LNCAP (cell line): ENCODE results near the gene CAMKK2.

Experiments
- TF ChIP-seq, protein P1 (sequence below): fragments of 450-650 bp; IDR thresholded peaks from 2 replicates; pipeline ENCODE4 v1.5.1; 2017; ENCODE audit warnings: mild to moderate bottlenecking

Gene CAMKK2

DNA sequence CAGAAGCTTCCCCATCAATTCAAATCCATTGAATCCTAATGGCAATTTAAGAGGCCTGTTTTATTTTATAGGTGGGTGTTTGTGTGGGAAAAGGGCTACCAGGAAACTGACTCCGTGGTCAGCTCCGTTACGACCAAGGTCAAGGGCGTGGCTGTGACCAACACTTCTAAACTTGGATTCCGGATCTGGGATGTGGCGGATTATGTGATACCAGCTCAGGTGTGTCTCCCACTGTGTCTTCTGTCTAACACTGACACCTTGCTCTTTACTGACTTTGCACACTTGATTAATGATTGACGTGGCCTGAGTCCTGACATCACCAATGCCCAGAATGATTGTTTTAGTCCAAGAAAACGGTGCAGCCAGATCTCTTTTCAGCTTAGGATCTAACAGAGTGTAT, 79.4 kb downstream of the CAMKK2 start:
- TF ChIP-seq, protein P1, sequence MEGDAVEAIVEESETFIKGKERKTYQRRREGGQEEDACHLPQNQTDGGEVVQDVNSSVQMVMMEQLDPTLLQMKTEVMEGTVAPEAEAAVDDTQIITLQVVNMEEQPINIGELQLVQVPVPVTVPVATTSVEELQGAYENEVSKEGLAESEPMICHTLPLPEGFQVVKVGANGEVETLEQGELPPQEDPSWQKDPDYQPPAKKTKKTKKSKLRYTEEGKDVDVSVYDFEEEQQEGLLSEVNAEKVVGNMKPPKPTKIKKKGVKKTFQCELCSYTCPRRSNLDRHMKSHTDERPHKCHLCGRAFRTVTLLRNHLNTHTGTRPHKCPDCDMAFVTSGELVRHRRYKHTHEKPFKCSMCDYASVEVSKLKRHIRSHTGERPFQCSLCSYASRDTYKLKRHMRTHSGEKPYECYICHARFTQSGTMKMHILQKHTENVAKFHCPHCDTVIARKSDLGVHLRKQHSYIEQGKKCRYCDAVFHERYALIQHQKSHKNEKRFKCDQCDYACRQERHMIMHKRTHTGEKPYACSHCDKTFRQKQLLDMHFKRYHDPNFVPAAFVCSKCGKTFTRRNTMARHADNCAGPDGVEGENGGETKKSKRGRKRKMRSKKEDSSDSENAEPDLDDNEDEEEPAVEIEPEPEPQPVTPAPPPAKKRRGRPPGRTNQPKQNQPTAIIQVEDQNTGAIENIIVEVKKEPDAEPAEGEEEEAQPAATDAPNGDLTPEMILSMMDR, result no peak

DNA sequence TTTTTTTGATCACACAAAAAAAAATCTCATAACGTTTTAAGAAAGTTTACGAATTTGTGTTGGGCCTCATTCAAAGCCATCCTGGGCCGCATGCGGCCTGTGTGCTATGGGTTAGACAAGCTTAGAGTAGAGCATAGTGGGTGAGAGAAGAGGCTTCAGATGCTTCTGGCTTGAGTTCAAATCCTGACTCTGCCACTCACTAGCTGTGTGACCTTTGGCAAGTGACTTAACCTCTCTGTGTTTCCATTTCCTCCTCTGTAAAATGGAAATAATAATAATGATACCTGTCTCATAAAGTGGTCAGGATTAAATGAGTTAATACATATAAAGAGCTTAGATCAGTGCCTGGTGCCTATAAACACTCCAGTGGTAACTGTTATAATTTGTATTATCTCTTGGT, 80.4 kb downstream of the CAMKK2 start:
- TF ChIP-seq, protein P1, result no peak

DNA sequence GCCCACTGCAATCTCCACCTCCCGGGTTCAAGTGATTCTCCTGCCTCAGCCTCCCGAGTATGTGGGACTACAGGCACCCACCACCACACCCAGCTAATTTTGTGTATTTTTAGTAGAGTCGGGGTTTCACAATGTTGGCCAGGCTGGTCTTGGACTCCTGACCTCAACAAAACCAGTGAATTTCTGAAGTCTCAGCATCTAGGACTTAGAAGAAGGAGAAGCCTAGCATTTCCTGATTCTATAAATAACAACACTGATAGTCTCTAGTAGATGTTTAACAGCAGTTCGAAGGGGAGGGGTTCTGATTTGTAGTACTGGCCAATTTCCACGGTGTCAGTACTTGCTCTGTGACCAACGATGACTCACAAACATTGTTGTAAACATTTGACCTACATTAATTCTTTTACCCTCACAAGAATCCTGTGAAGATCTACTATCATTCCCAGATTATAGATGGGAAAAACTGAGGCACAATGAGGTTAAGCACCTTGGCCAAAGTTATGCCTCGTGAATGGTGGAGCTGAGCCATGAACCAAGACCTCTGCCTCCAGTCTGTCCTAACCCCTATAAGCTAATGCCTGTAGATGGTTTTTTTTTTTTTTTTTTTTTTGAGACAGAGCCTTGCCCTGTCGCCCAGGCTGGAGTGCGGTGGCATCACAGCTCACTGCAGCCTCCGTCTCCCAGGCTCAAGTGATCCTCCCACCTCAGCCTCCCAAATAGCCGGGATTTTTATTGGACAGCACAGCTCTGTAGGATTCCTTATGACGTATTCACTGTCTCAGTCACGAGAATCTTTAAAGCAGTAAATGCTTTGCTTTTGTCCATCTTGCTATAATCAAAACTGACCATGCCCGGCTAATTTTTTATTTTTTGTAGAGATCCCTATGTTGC, 81.4 kb downstream of the CAMKK2 start:
- TF ChIP-seq, protein P1, result no peak

DNA sequence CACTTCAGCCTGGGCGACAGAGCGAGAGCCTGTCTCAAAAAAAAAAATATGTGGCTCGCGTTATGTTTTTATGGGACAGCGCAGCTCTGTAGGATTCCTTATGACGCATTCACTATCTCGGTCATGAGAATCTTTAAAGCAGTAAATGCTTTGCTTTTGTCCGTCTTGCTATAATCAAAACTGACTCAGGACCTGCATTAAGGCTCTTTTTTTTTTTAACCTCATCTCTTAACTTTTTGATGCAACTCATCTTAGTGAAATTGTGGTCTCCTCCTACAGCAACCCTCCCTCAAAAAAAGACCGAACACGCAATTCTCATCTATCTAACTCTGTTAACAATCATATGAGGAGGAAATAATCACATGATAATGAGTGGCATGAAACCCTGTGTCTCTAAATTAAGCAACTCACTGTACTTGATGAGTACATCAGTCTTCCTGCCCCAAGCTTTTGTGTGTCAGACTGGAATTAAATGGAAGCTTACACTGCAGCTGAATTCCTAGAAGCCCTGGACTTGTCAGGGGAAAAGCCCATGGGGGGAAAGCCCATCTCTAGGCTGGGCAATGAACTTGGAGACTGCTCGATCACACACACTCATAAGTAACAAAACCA, 82.2 kb downstream of the CAMKK2 start:
- TF ChIP-seq, protein P1, result no peak

DNA sequence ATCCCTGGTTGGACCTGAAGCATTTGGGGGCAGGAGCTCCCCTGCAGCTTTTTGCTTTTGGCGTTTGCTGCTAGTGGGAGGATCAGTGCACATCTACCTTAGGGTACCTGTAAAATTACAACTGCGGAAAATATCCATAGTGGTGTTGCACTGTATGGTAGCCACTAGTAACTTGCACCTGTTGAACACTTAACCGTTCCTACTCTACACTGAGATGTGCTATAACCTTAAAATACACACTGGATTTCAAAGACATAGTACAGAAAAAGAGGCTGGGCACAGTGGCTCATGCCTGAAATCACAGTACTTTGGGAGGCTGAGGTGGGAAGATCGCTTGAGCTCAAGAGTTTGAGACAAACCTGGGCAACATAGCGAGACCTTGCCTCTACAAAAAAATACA, 83.6 kb downstream of the CAMKK2 start:
- TF ChIP-seq, protein P1, result no peak

DNA sequence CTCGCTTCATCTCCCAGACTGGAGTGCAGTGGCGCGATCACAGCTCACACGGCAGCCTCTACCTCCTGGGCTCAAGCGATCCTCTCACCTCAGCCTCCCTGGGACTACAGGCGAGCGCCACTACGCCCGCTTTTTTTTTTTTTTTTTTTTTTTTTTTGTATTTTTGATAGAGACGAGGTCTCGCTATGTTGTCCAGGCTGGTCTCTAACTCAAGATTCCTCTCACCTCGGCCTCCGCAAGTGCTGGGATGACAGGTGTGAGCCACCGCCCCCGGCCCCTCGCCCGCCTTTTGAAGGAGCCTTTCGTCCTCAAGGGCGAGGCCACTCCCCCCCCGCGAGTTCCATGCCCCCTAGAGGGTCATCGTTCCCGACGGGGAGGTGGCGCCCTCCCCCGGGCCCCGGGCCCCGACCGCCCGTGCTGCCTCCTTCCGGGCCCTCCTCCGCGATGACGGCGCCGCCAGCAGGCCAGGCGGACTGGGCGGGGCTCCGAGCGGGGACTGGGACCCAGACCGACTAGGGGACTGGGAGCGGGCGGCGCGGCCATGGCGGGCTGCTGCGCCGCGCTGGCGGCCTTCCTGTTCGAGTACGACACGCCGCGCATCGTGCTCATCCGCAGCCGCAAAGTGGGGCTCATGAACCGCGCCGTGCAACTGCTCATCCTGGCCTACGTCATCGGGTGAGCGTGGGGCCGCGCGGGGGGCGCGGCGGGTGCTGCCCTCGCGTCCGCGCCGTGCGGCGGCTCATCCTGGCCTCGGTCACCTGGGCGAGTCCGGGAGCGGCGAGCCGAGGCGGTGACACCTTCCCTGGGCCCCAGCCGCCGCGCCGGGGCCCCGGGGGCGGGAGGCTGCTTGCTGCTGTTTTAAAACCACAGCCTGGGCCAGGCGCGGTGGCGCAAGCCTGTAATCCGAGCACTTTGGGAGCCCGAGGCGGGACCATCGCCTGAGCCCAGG, 86.6 kb downstream of the CAMKK2 start, which contains the start of gene P2RX4:
TSS of gene P2RX4 (plus strand) at position 506 of the 949 bp plus-strand sequence. CDS start at position 542, 36 bp downstream.
- TF ChIP-seq, protein P1, result peak; percentile 49; the same call in 1 of the 2 replicates

DNA sequence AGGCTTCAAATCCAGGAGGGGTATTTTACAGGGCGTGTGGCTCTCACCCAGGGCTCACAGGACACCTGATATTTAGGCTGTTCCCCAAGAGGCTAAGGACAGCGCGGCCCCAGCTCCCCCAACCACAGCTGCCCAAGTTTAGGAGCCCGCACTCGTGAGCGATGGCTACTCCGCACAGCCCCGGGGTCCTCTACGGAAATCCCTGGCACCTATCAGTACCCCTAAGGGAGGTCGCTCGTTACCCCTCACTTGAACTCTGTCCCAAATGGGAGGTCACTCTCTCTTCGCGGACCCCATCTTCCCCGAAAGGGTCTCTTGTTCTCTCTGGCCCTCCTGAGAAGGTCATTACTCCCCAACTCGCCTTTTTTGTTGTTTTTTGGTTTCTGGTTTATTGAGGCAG, 87.3 kb downstream of the CAMKK2 start:
- TF ChIP-seq, protein P1, result no peak
